ENCODE measurements around the gene DSN1. TPM values are rescaled to one million over a fixed set of nuclear protein-coding genes. Genes with fewer than 3 reads are reported as not detected.

The DSN1 gene, protein sequence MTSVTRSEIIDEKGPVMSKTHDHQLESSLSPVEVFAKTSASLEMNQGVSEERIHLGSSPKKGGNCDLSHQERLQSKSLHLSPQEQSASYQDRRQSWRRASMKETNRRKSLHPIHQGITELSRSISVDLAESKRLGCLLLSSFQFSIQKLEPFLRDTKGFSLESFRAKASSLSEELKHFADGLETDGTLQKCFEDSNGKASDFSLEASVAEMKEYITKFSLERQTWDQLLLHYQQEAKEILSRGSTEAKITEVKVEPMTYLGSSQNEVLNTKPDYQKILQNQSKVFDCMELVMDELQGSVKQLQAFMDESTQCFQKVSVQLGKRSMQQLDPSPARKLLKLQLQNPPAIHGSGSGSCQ
- total RNA-seq, result 27.9 and 38.0 TPM in 2 replicates

GRCh38 chr20:36773597-36774390 lies at the start of gene DSN1:
TSS of gene DSN1 (minus strand) at chr20:36773763. CDS start at chr20:36771458, 2,305 bp downstream.

GRCh38 chr20:36745927-36746659 lies 27.5 kb downstream of the DSN1 start, which contains the start of gene NDRG3:
TSS of gene NDRG3 (minus strand) at chr20:36746090. CDS start at chr20:36721735, 24,355 bp downstream.

Other genes with a start within 250 kb of the DSN1 start
- gene MYL9, start 232.2 kb downstream of the DSN1 start, total RNA-seq, result 2.0 and 5.7 TPM in 2 replicates
- 18.4 and 20.2 TPM in 2 replicates for gene TGIF2, start 200.2 kb downstream of the DSN1 start, total RNA-seq
- gene RAB5IF, start 168.0 kb downstream of the DSN1 start, total RNA-seq, result 108 and 119 TPM in 2 replicates
- gene SLA2, start 127.6 kb downstream of the DSN1 start, total RNA-seq, result not detected in 2 replicates
- 22.9 and 30.2 TPM in 2 replicates for gene NDRG3, start 27.7 kb downstream of the DSN1 start, total RNA-seq
- gene TLDC2, start 102.4 kb upstream of the DSN1 start, total RNA-seq, result not detected in 2 replicates
- gene SAMHD1, start 177.9 kb upstream of the DSN1 start, total RNA-seq, result 58.7 and 62.9 TPM in 2 replicates